Adrenal gland (tissue), 5 donors: Measurements from ENCODE around the gene C12orf42.

ENCODE experiments used
- POLR2A ChIP-seq, 2 donors: fragments of 450-650 bp; IDR thresholded peaks; one replicate each; pipeline ENCODE4 v1.6.1; 2017; ENCODE audit warnings: antibody characterized with exemption in 2 of 2, mild to moderate bottlenecking in 2 of 2, moderate library complexity in 1 of 2
- TF ChIP-seq, protein P1 (sequence below), 6 experiments: fragments of 450-650 bp in 4 of 6; fragments of 200-600 bp in 2 of 6; sonication (generic) in 1 of 6; IDR thresholded peaks; 1 replicate in 5 of 6; 2 replicates in 1 of 6; pipeline versions ENCODE4 v1.5.1 to v1.8.0; 2016 to 2021; ENCODE audit warnings: antibody characterized with exemption in 6 of 6, mild to moderate bottlenecking in 2 of 6, moderate library complexity in 1 of 6
- donor health status: DM: no; HTN: no; CAD: no.

DNA sequence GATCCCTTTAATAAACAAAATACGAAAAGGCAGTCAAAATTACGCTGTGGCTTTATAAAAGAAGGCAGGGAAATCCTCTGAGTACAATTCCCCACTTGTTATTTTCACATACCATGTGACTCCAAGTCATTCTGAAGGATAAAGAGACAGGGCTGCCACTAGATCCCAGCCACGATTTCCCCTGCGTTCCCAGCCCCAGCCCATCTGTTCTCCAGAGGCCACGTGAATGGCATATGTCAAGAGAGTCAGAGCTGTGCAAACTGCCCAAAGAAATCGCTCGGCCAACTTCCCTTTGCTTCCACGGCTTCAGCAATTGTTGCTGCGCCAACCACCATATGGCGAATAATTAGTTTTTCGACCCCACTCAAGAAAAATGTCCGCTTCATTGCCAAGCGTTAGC is 161.3 kb downstream of the C12orf42 start:
- TF ChIP-seq, protein P1, sequence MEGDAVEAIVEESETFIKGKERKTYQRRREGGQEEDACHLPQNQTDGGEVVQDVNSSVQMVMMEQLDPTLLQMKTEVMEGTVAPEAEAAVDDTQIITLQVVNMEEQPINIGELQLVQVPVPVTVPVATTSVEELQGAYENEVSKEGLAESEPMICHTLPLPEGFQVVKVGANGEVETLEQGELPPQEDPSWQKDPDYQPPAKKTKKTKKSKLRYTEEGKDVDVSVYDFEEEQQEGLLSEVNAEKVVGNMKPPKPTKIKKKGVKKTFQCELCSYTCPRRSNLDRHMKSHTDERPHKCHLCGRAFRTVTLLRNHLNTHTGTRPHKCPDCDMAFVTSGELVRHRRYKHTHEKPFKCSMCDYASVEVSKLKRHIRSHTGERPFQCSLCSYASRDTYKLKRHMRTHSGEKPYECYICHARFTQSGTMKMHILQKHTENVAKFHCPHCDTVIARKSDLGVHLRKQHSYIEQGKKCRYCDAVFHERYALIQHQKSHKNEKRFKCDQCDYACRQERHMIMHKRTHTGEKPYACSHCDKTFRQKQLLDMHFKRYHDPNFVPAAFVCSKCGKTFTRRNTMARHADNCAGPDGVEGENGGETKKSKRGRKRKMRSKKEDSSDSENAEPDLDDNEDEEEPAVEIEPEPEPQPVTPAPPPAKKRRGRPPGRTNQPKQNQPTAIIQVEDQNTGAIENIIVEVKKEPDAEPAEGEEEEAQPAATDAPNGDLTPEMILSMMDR (IDR thresholded peaks at IDR 0.05) = no peak
- no peak for TF ChIP-seq POLR2A (IDR thresholded peaks at IDR 0.05)
